AG04449 (cell line): ENCODE data around the gene SLITRK1.
A peak's percentile ranks its signal among the peaks of the same experiment; 100 is the strongest.

Experiments used
- CTCF ChIA-PET: fragments of 350-600 bp; formaldehyde crosslinking; extraction: SDS; loops from one replicate; lab custom pipeline; 2021; ENCODE audit warnings: antibody characterized with exemption; lab: Yijun Ruan, JAX
- POLR2A ChIA-PET: fragments of 400-600, 350-600 bp; formaldehyde crosslinking; extraction: SDS; loops from one replicate; lab custom pipeline; 2020; ENCODE audit warnings: antibody characterized with exemption, inconsistent platforms; lab: Yijun Ruan, JAX
- DNase-seq: peaks from one replicate; pipeline ENCODE4 v3.0.0-alpha.2; 2010; ENCODE audit warnings: low read depth, low spot score
- H3K4me3 ChIP-seq: 2 replicates; pipeline ENCODE4 v1.5.1; 2011; ENCODE audit warnings: low read depth, mild to moderate bottlenecking, control low read depth, low read length
- TF ChIP-seq, protein P1 (sequence below): IDR thresholded peaks from one replicate; pipeline ENCODE4 v1.5.1; 2011; ENCODE audit warnings: mild to moderate bottlenecking, moderate library complexity, low read length, control low read depth, inconsistent platforms; ENCODE audit not compliant: insufficient read depth; ENCODE audit errors: missing control alignments

The SLITRK1 gene

DNA sequence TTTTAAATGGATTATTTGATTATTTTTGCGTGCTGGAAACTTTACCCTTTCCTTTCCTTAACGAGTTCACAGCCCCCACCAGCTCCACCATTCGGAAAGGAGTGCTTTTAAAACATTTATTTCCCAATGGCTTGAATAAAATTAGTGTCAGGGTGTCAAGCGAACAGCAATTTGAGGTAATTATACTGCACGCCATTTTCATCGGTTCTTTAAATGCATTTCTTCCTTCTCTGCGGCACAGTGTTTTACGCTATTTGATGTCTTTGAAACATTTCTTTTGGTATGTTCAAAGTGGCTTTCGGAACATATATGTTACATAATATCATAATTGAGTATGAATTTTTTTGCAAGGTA, 309 bp upstream of the SLITRK1 start:
- ChIA-PET POLR2A (no interaction called here), CTCF (interaction anchor here (0.7 to 0.9 kb wide), 2 partner anchors 43 to 257 kb away, joined by 3 read pairs; no protein-coding TSS in a partner anchor)
- DNase-seq = no peak
- TF ChIP-seq, protein P1, sequence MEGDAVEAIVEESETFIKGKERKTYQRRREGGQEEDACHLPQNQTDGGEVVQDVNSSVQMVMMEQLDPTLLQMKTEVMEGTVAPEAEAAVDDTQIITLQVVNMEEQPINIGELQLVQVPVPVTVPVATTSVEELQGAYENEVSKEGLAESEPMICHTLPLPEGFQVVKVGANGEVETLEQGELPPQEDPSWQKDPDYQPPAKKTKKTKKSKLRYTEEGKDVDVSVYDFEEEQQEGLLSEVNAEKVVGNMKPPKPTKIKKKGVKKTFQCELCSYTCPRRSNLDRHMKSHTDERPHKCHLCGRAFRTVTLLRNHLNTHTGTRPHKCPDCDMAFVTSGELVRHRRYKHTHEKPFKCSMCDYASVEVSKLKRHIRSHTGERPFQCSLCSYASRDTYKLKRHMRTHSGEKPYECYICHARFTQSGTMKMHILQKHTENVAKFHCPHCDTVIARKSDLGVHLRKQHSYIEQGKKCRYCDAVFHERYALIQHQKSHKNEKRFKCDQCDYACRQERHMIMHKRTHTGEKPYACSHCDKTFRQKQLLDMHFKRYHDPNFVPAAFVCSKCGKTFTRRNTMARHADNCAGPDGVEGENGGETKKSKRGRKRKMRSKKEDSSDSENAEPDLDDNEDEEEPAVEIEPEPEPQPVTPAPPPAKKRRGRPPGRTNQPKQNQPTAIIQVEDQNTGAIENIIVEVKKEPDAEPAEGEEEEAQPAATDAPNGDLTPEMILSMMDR = no peak
- peak overlapping the region; percentile 63 for H3K4me3 ChIP-seq

GRCh38 chr13:83881140-83881684, 1.1 kb downstream of the SLITRK1 start:
- DNase-seq = no peak
- TF ChIP-seq, protein P1 = no peak
- POLR2A ChIA-PET = no interaction called here
- CTCF ChIA-PET = no interaction called here
- peak overlapping the region; percentile 63 for H3K4me3 ChIP-seq

GRCh38 chr13:83880275-83881139, 1.8 kb downstream of the SLITRK1 start:
- POLR2A ChIA-PET = no interaction called here
- peak overlapping the region; percentile 65 for H3K4me3 ChIP-seq
- CTCF ChIA-PET = no interaction called here
- TF ChIP-seq, protein P1 = no peak
- DNase-seq = no peak

DNA sequence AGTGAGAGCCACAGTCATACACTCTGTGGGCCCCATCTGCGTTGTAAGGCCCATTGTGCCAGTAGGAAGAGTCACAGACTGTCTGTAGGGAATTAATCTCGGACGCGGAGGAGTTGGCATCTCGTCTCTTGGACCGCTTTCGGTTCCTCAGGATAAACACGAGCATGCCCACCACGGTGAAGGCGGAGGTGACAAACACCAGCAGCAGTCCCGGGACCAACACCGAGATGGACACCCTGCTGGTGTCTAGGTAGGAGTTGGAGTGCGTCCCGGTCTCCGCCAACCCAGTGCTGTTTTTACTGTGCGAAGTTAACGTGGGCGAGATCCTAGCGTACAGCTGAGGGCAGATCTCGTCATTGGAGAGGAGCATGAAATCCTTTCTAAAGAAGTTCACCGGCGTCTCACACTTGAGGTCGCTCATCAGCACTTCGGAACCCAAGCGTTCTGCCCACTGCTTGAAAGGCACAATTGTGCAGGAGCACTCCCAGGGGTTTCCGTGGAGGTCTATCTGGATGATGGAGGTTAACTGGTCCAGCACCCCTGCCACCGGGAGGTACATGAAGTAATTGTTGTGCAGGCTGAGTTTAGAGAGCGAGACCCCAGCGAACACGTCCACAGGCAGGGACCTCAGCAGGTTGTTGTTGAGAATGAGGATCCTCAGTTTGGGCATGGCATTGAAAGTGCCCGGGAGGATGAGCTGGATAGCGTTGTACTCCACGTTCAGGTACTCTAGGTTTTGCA, 2.7 kb downstream of the SLITRK1 start:
- TF ChIP-seq, protein P1 = no peak
- H3K4me3 ChIP-seq = peak overlapping the region; percentile 65
- CTCF ChIA-PET = no interaction called here
- DNase-seq = no peak
- POLR2A ChIA-PET = no interaction called here

DNA sequence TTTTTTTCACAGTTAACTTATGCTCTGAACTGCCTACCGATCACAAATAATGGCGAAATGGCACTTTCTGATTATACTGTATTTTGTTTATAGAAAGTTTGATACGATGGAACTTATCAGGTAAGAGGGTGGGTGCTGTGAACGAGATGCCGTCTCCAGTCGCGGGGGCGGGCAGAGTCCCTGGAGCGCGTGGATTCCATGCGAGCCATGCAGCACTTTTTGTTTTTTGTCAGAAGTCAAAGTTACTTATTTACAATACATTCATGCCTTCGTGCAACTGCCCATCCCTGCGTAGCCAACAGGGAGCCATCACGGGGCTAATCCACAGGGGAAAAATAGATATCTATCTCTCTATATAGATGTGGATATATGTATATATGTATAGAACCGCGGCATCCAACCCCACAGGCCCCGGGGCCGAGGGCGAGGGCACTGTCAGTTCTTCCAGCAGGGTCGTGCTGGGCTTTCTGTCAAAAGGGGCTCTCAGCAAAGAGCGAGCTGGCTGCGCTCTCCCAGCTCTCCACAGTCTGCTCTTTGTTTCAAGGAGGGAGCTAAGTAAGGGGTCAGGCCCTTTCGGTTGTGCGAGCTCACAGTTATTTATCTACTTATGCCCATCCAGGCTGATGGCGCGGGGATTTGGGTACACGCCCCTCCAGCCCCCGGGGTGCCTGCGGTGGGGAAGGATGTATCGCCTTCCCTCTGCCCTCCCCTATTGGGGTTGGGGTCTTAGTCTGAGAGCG, 3.4 kb downstream of the SLITRK1 start:
- DNase-seq = no peak
- ChIA-PET CTCF (no interaction called here), POLR2A (no interaction called here)
- peak overlapping the region; percentile 65 for H3K4me3 ChIP-seq
- TF ChIP-seq, protein P1 = no peak
